NCI-H2227 (cell line): Measurements from ENCODE around the gene CNNM4.
A peak's percentile ranks its signal among the peaks of the same experiment; 100 is the strongest.

Experiments
- DNase-seq: peaks from one replicate; lab custom pipeline; 2025; ENCODE audit not compliant: unreplicated experiment; lab: John Stamatoyannopoulos, UW

Gene CNNM4

DNA sequence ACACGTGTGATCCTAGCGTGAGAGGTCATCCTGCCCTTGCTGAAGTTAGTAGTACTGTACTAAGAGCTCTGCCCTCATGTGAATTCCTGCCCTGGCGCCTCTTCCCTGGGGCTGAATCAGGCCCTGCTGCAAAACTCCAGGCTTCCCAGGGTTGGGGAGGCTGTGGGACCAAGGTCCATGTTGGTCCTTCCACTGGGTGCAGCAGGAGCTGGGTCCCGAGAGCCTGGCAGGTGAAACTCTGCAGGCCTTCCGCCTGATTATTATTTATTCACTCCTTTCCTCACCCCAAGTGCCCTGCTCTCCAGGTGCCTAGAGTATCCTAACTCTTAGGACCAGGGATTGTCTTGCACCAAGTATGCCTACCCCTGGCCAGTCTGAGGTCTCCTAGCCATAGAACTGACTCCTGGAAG lies 50.1 kb downstream of the CNNM4 start:
- DNase-seq = no peak

DNA sequence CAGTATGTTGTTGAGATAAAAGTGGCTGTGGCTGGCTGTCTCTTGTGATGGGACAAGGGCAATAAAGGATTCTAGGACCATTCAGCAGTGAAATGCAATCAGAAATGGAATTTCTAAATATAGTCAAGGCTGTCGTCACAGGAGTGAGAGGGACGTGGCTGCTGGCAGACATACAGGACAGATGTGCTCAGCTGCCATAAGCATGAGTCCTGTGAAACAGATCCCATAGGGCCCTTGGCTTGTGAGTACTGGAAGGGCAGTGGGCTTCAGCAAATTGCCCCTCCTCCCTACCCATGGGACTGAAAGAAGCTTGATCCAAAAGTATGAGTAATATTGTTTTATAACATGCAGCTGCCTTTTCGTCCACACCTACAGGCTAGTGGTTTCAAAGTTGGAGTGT lies 51.2 kb downstream of the CNNM4 start:
- DNase-seq = no peak

DNA sequence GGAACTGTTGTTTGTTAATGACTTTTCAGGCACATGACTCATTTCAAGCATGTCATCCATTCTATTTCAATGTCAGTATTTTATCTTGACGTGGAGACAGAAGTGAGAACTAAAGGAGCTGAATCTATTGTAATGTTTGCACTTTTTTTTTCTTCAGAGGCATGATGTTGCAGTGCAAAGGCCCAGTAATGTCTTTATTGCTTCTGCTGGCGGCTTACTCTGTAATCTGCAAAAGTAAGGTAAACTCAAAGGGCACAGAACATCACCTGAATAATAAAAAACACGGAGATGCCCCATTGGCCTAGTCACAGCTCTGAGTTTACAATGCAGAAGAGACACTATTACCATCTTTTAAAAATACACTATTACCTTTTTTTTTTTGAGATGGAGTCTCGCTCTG lies 53.0 kb downstream of the CNNM4 start:
- no peak for DNase-seq

DNA sequence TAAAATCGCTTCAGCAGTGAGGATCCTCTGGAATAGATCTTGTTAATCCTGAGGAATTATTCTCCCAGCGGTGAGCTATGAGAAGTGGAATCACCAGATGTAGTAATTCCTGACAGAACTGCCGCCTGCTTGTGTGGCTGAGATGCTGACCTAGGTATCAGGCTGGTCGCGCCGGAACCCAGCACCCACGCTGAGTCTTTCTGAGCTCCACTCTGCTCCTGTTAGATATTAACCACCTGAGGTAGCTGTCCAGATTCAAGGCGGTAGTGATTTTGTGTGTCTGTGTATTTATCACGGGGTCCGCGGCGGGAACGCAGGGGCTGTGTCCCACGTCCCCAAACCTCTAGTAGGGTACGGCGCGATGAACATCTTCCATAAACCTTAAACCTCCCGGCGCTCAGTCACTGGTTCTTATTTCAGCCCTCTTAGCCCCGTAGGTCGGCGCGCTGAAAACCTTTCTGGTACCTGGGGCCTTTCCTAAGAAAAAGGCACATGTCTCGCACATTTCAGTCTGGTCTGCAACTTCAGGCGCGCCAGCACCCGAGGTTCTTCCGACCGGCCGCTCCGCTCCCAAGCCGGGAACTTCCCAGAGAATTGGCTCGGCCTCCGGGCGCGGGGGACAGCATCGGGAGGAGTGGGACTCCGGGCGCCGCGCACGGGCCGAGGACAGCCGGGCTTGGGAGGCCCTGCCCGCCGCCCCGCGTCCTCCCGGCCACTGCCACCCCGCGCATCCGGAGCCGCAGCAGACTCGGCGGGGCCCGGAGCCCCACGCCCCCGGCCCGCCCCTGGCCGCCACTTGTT lies 54.8 kb downstream of the CNNM4 start:
- DNase-seq = peak; percentile 41

DNA sequence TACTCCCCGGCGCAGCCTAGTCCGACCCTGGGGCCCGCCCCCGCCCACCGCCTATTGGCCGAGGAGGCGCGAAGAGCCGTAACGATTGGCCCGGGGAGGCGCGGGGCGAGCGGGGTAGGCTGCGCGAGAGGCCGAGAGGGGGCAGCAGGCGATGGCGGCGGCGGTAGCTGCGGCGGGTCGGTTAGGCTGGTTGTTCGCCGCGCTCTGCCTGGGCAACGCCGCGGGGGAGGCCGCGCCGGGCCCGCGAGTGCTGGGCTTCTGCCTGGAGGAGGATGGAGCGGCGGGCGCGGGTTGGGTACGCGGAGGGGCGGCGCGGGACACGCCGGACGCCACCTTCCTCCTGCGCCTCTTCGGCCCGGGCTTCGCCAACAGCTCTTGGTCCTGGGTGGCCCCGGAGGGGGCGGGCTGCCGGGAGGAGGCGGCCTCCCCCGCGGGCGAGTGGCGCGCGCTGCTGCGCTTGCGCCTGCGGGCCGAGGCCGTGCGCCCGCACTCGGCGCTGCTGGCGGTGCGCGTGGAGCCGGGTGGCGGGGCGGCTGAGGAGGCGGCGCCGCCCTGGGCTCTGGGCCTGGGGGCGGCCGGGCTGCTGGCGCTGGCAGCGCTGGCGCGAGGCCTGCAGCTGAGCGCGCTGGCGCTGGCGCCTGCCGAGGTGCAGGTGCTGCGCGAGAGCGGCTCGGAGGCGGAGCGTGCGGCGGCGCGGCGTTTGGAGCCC lies 55.6 kb downstream of the CNNM4 start, which contains the start of gene CNNM3:
CNNM3 (plus strand) TSS at position 142 of the 709 bp plus-strand sequence; CDS start at position 152, 10 bp downstream.
- DNase-seq = peak; percentile 97

DNA sequence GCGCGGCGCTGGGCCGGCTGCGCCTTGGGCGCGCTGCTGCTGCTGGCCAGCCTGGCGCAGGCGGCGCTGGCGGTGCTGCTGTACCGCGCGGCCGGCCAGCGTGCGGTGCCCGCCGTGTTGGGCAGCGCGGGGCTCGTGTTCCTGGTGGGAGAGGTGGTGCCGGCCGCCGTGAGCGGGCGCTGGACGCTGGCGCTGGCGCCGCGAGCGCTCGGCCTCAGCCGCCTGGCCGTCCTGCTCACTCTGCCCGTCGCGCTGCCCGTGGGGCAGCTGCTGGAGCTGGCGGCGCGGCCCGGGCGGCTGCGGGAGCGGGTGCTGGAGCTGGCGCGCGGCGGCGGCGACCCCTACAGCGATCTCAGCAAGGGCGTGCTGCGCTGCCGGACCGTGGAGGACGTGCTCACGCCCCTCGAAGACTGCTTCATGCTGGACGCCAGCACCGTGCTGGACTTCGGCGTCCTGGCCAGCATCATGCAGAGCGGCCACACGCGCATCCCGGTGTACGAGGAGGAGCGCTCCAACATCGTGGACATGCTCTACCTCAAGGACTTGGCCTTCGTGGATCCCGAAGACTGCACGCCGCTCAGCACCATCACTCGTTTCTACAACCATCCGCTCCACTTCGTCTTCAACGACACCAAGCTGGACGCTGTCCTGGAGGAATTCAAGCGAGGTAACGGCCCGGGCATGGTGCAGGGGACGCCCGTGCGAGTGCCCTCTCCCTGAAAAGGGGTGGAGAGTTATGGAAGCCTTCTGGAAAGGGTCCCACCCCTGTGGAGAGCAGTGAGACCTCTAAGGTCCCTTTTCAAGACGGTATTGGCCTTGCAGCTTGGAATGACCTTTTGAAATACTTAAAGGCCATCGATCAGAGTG lies 56.4 kb downstream of the CNNM4 start:
- peak; percentile 66 for DNase-seq

DNA sequence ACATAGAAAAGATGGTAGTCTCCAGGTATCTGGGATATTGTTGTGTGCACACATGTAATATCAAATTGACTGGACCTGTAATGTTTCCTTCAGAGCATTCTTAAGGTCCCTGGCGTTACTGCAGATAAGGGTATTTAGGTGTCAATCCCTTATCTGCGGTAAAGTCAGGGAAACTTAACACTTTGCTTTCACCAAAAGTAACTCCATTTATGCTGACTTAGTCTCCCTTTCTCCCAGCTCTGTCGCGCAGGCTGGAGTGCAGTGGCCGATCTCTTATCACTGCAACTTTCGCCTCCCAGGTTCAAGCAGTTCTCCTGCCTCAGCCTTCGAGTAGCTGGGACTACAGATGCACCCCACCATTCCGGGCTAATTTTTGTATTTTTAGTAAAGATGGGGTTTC lies 57.2 kb downstream of the CNNM4 start:
- DNase-seq = no peak

DNA sequence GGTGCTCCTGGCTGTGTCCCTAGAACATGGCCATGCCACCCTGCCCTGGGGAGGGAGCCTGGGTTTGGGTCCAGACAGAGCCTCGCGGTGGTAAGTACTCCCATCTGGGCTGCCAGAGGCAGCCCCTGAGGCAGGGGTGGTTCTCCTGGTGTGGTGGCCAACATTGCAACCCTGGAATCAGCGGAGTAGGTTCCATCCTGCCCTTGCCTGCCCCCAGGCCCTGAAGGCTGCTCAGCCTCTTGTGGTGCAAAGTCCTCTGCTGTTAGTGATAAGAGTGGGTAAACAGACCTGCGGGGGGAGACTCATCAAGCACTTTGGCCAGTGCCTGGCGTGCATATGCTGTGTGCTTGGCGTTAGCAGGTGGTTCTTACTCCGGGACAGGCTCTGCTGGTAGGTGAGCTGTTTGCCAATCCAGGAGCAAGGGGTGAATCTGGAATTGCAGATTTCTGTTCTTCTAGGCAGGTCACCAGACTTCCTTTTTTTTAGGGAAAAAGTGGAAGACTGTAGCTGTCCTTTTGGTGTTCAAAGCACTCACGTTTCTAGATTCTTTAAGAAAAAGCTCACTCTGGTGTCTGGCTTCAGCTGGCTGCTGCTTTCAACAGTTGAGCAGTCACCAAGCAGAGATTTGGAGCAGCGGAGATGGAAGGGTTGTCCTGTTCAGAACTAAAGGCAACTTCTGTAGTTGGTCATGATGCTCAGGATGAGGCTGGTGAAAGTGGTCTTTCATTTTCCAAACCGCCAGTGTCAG lies 58.6 kb downstream of the CNNM4 start:
- DNase-seq = peak; percentile 12

DNA sequence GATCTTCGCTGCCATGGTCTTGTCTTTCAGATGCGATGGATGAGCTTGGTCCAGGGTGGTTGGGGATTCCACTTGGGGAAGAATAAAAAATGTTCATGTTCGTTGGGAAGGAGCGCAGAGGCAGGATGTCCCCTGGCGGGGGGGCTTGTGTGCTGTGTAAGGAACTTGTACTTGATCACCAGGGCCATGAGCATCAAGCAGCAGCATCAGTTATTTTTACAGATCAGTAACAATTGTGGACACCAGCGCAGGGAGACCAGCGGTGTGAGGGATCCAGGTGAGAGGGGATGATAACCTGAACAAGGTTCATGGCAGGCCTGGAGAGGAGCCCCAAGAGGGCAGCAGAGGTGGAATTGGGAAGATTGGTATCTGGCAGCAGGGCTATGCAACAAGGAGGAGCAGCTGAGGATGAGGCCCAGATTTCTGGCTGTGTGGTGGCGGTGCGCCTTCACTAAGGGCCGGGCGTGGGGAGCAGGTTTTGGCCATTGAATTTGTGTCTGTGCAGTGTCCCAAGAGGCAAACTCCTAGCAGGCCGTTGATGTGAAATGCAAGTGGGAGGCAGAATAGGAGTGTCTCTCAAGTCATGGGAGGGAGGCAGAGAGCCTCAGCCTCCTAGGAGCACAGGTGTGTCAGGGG lies 59.3 kb downstream of the CNNM4 start:
- DNase-seq = no peak

DNA sequence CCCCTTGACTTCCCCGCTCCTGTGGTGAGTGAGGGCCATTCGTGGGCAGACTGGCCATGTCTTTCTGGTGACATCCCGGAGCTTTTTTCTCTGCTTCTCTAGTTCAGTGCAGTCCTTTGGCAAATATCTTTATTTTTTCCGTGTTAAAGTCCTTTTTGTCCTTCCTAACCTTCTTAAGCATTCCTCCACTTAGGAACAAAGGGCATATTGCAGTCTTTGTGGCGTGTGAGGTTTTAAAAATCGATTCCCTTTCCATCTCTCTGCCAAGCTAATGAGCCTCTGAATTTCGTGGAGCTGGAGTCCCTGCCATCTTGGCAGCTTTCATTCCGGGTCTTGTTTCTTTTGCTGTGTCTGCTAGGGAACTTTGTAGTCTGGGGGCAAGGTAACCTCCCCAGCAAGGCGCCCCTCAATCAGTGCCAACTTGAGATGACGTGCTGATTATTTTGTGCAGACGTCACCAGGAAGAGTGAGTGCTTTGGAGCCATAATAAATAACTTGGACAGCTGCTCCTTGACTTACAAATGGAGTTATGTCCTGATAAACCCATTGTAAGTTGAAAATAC lies 60.5 kb downstream of the CNNM4 start:
- DNase-seq = peak; percentile 15

DNA sequence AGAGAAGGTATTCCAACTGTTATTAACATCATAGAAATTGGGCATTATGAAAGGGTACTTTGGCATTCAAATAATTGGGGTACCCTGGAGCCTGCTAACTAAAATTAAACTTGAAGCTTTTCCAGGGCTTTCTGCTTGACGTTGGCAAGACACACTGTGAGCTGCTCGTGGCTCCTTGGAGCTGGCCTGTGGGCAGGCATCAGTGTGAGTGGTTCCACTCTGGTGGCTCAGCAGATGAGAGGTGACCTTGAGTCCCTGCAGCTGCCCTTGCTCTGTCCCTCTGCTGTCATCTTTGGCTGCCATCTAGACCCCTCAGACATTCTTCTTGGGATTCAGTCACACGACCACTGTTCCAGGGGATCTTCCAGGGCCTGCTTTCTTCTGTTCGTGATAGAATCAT lies 62.1 kb downstream of the CNNM4 start:
- no peak for DNase-seq

DNA sequence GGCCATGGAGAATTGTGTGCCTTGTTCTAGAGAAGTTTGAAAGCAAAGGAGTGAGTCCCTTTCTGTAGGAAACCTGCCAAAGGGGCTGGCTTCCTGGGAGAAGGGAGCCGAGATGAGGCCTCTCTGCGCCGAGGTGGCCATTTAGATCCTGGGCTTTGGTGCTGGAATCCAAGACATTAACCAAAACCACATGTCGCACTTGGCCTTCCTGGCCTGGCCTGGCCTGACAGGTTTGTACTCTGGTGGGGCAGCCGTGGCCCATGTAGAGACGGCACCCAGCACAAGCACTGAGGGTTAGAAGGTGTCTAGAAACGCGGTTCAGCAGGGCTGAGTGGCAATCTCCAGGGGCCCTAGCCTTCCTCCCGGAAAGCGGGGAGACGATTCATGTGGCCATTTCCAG lies 62.5 kb downstream of the CNNM4 start:
- DNase-seq = no peak

DNA sequence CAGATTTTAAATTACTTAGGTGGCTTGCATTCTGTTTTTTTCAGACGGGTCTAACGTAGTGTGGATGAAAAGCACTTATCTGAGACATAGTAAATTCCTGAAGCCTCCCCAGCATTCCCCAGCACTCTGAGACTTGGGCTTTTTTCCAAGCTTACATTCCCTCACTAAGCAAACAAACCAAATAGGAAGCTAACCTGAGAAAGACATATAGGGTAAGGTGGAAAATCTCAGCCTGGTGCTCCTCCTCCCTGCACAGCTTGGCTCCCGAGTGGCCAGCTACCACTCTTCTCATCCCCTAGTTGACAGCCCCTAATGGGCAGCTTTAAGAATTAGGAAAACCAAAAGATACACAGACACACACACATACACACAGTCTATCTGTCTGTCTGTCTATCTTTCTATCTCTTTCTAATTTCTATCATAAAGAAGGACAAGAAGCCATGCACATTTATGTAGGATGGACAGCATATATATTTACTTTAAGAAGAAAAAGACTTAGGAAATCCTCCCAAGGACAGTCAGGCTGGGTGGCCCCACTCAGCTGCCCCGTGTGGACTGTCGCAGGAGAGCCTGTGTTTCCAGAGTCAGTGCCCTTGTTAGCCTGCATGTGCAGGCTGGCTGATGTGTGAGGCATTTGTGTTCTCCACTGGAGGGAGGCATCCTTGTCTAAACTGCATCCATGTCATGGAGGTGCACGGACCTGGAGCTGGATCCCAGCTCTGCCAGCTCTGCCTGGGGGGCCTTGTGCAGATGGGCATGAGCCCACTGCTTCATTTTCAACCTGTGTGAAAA lies 63.6 kb downstream of the CNNM4 start:
- DNase-seq = no peak

DNA sequence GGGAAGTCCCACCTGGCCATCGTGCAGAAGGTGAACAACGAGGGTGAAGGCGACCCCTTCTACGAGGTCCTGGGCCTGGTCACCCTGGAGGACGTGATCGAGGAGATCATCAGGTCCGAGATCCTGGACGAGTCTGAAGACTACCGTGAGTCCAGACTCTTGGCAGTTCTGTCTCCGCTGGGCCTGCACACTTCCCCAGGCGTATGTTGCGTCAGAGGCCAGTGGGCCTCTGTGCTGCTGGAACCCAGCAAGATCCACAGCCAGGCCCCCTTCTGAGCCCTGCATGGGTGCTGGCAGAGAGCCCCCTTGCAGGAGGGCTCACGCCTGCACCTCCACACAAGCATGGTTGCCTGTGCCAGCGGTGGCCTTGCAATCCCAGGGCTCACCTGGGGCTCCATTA lies 64.4 kb downstream of the CNNM4 start:
- DNase-seq = no peak

DNA sequence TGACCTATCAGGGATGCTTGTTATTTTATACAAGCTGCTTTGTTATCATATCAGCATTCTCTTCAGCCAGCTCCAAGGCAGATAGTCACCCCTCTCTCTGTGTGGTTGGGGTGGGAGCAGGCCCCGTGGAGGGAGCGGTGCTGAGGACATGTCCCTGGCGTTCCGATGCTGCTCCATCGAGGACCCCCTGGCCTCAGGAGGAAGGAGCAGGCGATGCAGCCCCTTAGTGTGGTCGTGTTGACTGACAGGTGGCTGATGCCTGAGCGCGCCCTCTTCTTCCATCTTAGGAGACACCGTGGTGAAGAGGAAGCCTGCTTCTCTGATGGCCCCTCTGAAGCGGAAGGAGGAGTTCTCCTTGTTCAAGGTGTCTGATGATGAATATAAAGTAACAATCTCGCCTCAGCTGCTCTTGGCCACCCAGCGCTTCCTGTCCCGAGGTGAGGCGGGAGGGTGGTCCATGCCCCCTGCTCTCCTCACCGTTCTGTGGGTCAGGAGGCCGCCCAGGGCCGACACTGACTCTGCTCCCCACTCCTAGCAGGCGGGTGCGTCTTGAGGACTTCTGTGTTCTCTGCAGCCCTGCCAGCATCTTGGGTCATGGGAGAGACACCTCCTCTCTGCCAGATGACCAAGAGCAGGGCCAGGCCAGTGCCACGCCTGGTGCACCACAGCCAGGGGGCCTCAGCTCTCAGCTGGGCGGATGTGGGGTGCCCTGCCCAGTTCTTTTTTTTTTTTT lies 66.0 kb downstream of the CNNM4 start:
- DNase-seq = no peak

DNA sequence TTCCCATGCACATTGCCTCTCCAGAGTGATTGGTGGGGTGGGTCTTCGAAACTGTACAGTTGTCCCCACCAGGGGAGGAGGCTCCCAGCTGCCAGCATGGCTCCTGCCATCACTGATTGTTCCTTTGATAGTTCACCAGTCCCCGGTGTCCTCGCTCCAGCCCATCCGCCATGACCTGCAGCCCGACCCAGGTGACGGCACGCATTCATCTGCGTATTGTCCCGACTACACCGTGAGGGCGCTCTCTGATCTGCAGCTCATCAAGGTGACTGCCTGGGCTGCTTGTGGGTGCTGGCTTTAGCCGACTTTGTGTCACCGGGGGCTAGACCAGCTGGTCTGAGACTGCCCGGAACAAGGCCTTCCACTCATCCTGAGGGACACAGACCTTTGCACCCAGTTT lies 67.7 kb downstream of the CNNM4 start:
- no peak for DNase-seq

DNA sequence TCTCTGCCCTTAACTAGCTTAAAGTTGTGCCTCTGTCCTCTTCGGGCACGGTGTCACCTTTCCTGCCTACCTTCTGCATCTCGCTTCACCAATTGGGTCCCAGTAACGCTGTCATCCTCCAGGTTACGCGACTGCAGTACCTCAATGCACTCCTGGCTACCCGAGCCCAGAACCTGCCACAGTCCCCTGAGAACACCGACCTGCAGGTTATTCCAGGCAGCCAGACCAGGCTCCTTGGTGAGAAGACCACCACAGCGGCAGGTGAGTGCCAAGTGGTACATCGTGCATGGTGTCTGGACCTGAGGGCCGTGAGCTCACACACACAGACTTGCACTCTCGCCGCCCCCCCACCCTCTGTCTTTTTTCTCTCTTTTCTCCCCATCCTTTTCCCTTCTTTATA lies 68.2 kb downstream of the CNNM4 start:
- no peak for DNase-seq

DNA sequence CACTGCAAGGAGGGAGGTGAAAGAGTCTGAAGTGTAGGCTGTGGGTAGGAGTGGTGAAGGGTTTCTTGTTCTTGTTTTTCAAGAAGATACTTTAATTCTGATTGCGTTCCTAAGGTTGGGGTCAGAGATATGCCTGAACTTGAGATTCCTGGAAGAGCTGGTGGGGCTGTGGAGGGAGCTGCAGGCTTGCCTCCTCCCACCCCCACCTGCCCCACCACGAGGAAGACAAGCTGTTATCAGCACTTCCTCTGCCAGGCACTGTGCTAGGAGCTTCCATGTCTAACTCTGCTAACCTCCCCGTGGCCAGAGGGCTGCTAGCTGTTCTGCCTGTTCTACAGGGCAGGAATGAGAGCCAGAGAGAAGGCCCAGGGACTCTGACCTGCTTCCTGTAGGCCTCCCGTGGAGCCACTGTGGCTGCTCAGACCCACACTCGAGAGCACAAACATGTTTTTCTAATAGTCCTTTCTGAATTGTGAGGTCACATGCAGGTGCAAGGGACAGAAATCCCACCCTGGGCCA lies 69.4 kb downstream of the CNNM4 start:
- DNase-seq = no peak
